NB4 (cell line): ENCODE results near the gene PARP8.
"Not testable (repeated sequence)": the region's sequence is repeated elsewhere in the genome, so short reads cannot be mapped to it uniquely, and the experiment has no call there.

Experiments
- POLR2A ChIP-seq: IDR thresholded peaks from 2 replicates; pipeline ENCODE4 v1.6.1; 2011; ENCODE audit warnings: mild to moderate bottlenecking; ENCODE audit not compliant: insufficient read length; ENCODE audit errors: extremely low read depth
- TF ChIP-seq, protein P1 (sequence below): IDR thresholded peaks from one replicate; pipeline ENCODE4 v1.5.1; 2012; ENCODE audit warnings: low read depth, low read length

DNA sequence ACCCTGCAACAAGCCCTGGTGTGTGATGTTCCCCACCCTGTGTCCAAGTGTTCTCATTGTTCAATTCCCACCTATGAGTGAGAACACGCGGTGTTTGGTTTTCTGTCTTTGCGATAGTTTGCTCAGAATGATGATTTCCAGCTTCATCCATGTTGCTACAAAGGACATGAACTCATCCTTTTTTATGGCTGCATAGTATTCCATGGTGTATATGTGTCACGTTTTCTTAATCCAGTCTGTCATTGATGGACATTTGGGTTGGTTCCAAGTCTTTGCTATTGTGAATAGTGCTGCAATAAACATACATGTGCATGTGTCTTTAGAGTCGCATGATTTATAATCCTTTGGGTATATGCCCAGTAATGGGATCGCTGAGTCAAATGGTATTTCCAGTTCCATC is 145.3 kb downstream of the PARP8 start:
- TF ChIP-seq POLR2A: not testable (repeated sequence)
- TF ChIP-seq, protein P1, sequence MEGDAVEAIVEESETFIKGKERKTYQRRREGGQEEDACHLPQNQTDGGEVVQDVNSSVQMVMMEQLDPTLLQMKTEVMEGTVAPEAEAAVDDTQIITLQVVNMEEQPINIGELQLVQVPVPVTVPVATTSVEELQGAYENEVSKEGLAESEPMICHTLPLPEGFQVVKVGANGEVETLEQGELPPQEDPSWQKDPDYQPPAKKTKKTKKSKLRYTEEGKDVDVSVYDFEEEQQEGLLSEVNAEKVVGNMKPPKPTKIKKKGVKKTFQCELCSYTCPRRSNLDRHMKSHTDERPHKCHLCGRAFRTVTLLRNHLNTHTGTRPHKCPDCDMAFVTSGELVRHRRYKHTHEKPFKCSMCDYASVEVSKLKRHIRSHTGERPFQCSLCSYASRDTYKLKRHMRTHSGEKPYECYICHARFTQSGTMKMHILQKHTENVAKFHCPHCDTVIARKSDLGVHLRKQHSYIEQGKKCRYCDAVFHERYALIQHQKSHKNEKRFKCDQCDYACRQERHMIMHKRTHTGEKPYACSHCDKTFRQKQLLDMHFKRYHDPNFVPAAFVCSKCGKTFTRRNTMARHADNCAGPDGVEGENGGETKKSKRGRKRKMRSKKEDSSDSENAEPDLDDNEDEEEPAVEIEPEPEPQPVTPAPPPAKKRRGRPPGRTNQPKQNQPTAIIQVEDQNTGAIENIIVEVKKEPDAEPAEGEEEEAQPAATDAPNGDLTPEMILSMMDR: not testable (repeated sequence)
